ENCODE data around the gene SVEP1.

DNA sequence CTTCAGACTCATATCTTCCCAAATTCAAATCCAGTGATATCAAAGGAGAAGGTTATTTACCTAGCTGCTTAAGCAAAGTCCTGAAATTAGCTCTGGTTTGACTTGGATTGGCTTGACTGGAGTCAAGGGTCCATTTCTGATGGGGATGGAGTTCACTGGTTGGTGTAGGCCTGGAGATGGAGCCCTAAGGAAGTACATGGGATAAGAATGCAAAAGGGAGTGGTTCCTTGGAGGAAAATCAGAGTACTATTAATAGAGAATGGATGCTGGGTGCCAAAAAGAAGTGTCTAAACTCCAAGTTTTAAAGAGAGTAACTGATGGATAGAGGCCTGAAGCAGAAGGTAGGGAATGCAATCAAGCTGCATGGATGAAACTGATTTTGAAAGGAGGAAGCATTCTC lies 255.7 kb downstream of the SVEP1 start:
- TF ChIP-seq, protein P1, sequence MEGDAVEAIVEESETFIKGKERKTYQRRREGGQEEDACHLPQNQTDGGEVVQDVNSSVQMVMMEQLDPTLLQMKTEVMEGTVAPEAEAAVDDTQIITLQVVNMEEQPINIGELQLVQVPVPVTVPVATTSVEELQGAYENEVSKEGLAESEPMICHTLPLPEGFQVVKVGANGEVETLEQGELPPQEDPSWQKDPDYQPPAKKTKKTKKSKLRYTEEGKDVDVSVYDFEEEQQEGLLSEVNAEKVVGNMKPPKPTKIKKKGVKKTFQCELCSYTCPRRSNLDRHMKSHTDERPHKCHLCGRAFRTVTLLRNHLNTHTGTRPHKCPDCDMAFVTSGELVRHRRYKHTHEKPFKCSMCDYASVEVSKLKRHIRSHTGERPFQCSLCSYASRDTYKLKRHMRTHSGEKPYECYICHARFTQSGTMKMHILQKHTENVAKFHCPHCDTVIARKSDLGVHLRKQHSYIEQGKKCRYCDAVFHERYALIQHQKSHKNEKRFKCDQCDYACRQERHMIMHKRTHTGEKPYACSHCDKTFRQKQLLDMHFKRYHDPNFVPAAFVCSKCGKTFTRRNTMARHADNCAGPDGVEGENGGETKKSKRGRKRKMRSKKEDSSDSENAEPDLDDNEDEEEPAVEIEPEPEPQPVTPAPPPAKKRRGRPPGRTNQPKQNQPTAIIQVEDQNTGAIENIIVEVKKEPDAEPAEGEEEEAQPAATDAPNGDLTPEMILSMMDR (IDR thresholded peaks at IDR 0.05), result no peak
- TF ChIP-seq POLR2A (IDR thresholded peaks at IDR 0.05), result no peak
- TF ChIP-seq EP300 (IDR thresholded peaks at IDR 0.05), result no peak
- no peak for TF ChIP-seq POLR2AphosphoS5 (IDR thresholded peaks at IDR 0.05)

All from gastroesophageal sphincter (tissue), 3 donors.